ENCODE measurements around the gene ARHGAP1.
"Not testable (repeated sequence)": the region's sequence is repeated elsewhere in the genome, so short reads cannot be mapped to it uniquely, and the experiment has no call there.

ARHGAP1 gene

GRCh38 chr11:46723359-46723680, 22.9 kb upstream of the ARHGAP1 start:
- DNase-seq (ENCODE audit: low read depth), result no peak

GRCh38 chr11:46722566-46723358, 22.3 kb upstream of the ARHGAP1 start:
- no peak for DNase-seq (ENCODE audit: low read depth)

- no peak for DNase-seq (ENCODE audit: low read depth)
These were observed 20.9 kb upstream of the ARHGAP1 start for GRCh38 chr11:46721286-46721685.

GRCh38 chr11:46719543-46720218, 19.3 kb upstream of the ARHGAP1 start:
- no peak for DNase-seq (ENCODE audit: low read depth)

GRCh38 chr11:46719048-46719542, 18.7 kb upstream of the ARHGAP1 start, which contains the start of gene F2:
Gene F2, plus strand, starts transcription at chr11:46719213. Its CDS starts 23 bp downstream, at chr11:46719236.
- DNase-seq (ENCODE audit: low read depth), result no peak

- DNase-seq (ENCODE audit: low read depth), result no peak
These were observed 18.0 kb upstream of the ARHGAP1 start for GRCh38 chr11:46718155-46719019.

GRCh38 chr11:46717825-46718154, 17.4 kb upstream of the ARHGAP1 start:
- not testable (repeated sequence) for DNase-seq (ENCODE audit: low read depth)

- no peak for DNase-seq (ENCODE audit: low read depth)
These were observed 12.6 kb upstream of the ARHGAP1 start for GRCh38 chr11:46712874-46713576.

- no peak for DNase-seq (ENCODE audit: low read depth)
These were observed 10.9 kb upstream of the ARHGAP1 start for GRCh38 chr11:46711303-46711702.

GRCh38 chr11:46710821-46711269, 10.4 kb upstream of the ARHGAP1 start:
- DNase-seq (ENCODE audit: low read depth), result peak; percentile 72

- DNase-seq (ENCODE audit: low read depth), result not testable (repeated sequence)
These were observed 8.9 kb upstream of the ARHGAP1 start for GRCh38 chr11:46709351-46709750.

GRCh38 chr11:46706886-46707285, 6.5 kb upstream of the ARHGAP1 start:
- DNase-seq (ENCODE audit: low read depth), result no peak

GRCh38 chr11:46705070-46705688, 4.8 kb upstream of the ARHGAP1 start:
- no peak for DNase-seq (ENCODE audit: low read depth)

GRCh38 chr11:46701078-46701654, 747 bp upstream of the ARHGAP1 start:
- DNase-seq (ENCODE audit: low read depth), result no peak

- no peak for DNase-seq (ENCODE audit: low read depth)
These were observed 1.8 kb downstream of the ARHGAP1 start for GRCh38 chr11:46698597-46698996.

- DNase-seq (ENCODE audit: low read depth), result no peak
These were observed 2.7 kb downstream of the ARHGAP1 start for GRCh38 chr11:46697723-46698122.

GRCh38 chr11:46697303-46697702, 3.1 kb downstream of the ARHGAP1 start:
- no peak for DNase-seq (ENCODE audit: low read depth)

GRCh38 chr11:46696212-46696558, 4.2 kb downstream of the ARHGAP1 start:
- no peak for DNase-seq (ENCODE audit: low read depth)

GRCh38 chr11:46695345-46696211, 4.8 kb downstream of the ARHGAP1 start:
- no peak for DNase-seq (ENCODE audit: low read depth)

- no peak for DNase-seq (ENCODE audit: low read depth)
These were observed 5.8 kb downstream of the ARHGAP1 start for GRCh38 chr11:46694607-46695006.
